ENCODE measurements around the gene FOXF1.

DNA sequence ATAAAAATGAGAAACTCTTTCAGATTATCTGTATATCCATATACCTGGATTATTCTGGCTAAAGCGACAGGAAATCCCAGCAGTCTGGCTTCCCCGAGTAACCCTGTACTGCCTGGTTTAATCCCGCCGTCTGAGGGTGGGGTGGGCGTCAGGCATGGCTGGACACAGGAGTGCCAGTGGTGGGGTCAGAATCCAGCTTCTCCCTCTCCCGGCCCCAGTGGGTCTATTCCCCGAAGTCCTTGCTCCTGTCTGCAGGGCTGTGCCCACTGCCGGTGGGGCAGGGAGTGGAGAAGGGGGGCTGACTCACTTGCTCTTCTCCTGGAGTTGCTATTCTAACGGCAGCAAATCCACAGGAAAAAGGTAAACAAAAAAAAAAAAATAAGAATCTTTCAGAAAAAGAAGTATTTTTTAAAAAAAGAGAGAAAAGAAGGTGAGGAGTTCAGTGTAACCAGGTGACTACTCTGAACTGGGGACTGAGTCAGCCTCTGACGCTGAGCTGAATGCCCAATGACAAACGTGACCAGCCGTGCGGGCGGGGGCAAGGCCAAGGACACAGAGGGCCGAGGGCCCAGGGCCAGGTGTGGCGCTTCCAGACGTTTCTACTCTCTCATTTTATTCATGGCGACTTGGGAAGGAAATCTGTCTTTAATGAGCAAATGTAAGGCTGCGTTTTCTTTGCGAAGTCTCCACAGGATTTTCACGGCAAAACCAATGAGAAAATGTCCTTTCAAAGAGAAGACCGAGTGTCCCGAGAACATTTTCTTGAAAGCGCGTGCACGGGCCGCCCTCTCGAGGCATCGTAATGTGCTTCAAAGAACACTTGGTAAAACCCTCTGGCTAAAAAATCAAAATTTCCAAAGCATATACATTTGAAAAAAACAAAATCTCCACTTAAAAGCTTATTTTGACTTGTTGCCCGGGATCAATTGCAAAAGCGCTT lies 20.2 kb downstream of the FOXF1 start:
- no peak for TF ChIP-seq ESRRA (CRISPR knock-in tag; IDR thresholded peaks at IDR 0.05; ENCODE audit: borderline replicate concordance)
- TF ChIP-seq, protein P1, sequence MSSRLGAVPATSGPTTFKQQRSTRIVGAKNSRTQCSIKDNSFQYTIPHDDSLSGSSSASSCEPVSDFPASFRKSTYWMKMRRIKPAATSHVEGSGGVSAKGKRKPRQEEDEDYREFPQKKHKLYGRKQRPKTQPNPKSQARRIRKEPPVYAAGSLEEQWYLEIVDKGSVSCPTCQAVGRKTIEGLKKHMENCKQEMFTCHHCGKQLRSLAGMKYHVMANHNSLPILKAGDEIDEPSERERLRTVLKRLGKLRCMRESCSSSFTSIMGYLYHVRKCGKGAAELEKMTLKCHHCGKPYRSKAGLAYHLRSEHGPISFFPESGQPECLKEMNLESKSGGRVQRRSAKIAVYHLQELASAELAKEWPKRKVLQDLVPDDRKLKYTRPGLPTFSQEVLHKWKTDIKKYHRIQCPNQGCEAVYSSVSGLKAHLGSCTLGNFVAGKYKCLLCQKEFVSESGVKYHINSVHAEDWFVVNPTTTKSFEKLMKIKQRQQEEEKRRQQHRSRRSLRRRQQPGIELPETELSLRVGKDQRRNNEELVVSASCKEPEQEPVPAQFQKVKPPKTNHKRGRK (CRISPR knock-in tag; IDR thresholded peaks at IDR 0.05; ENCODE audit: borderline replicate concordance) = no peak
- no peak for TF ChIP-seq TP53 (CRISPR knock-in tag; IDR thresholded peaks at IDR 0.05)
- no peak for TF ChIP-seq CREB1 (CRISPR knock-in tag; IDR thresholded peaks at IDR 0.05)
- TF ChIP-seq ELF4 (CRISPR knock-in tag; IDR thresholded peaks at IDR 0.05; ENCODE audit: low read depth) = no peak
- TF ChIP-seq, protein P2, sequence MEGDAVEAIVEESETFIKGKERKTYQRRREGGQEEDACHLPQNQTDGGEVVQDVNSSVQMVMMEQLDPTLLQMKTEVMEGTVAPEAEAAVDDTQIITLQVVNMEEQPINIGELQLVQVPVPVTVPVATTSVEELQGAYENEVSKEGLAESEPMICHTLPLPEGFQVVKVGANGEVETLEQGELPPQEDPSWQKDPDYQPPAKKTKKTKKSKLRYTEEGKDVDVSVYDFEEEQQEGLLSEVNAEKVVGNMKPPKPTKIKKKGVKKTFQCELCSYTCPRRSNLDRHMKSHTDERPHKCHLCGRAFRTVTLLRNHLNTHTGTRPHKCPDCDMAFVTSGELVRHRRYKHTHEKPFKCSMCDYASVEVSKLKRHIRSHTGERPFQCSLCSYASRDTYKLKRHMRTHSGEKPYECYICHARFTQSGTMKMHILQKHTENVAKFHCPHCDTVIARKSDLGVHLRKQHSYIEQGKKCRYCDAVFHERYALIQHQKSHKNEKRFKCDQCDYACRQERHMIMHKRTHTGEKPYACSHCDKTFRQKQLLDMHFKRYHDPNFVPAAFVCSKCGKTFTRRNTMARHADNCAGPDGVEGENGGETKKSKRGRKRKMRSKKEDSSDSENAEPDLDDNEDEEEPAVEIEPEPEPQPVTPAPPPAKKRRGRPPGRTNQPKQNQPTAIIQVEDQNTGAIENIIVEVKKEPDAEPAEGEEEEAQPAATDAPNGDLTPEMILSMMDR (IDR thresholded peaks at IDR 0.05) = no peak

Data from WTC11 (cell line).